GM21367 (cell line): ENCODE data around the gene CD99L2.
"Not testable (repeated sequence)": the region's sequence is repeated elsewhere in the genome, so short reads cannot be mapped to it uniquely, and the experiment has no call there.

Experiments
- ATAC-seq: cut with Tn5 transposase; IDR thresholded peaks from one replicate; pipeline ENCODE4 v1.9.1; 2021; ENCODE audit not compliant: unreplicated experiment

Gene CD99L2

GRCh38 chrX:150857453-150857852 is 41.0 kb downstream of the CD99L2 start:
- no peak for ATAC-seq

- ATAC-seq: no peak
These were observed 41.7 kb downstream of the CD99L2 start for GRCh38 chrX:150856785-150857184.

- no peak for ATAC-seq
These were observed 42.4 kb downstream of the CD99L2 start for GRCh38 chrX:150856101-150856500.

GRCh38 chrX:150854856-150855255 is 43.6 kb downstream of the CD99L2 start:
- ATAC-seq: no peak

GRCh38 chrX:150849996-150850720 is 48.3 kb downstream of the CD99L2 start:
- no peak for ATAC-seq

- ATAC-seq: no peak
These were observed 49.0 kb downstream of the CD99L2 start for GRCh38 chrX:150849486-150849885.

- no peak for ATAC-seq
These were observed 49.5 kb downstream of the CD99L2 start for GRCh38 chrX:150848914-150849365.

GRCh38 chrX:150847088-150847487 is 51.4 kb downstream of the CD99L2 start:
- no peak for ATAC-seq

- ATAC-seq: no peak
These were observed 52.3 kb downstream of the CD99L2 start for GRCh38 chrX:150846130-150846529.

GRCh38 chrX:150845091-150845490 is 53.4 kb downstream of the CD99L2 start:
- no peak for ATAC-seq

GRCh38 chrX:150844016-150844415 is 54.5 kb downstream of the CD99L2 start:
- no peak for ATAC-seq

GRCh38 chrX:150842198-150842685 is 56.2 kb downstream of the CD99L2 start:
- ATAC-seq: no peak

- no peak for ATAC-seq
These were observed 56.8 kb downstream of the CD99L2 start for GRCh38 chrX:150841456-150842197.

GRCh38 chrX:150837845-150838244 is 60.6 kb downstream of the CD99L2 start:
- ATAC-seq: no peak

- no peak for ATAC-seq
These were observed 63.8 kb downstream of the CD99L2 start for GRCh38 chrX:150834695-150835094.

- no peak for ATAC-seq
These were observed 64.9 kb downstream of the CD99L2 start for GRCh38 chrX:150833454-150834056.

GRCh38 chrX:150831863-150832262 is 66.6 kb downstream of the CD99L2 start:
- no peak for ATAC-seq

- no peak for ATAC-seq
These were observed 69.7 kb downstream of the CD99L2 start for GRCh38 chrX:150828785-150829184.

GRCh38 chrX:150824352-150824751 is 74.1 kb downstream of the CD99L2 start:
- not testable (repeated sequence) for ATAC-seq

- not testable (repeated sequence) for ATAC-seq
These were observed 74.6 kb downstream of the CD99L2 start for GRCh38 chrX:150823826-150824225.

- no peak for ATAC-seq
These were observed 76.5 kb downstream of the CD99L2 start for GRCh38 chrX:150821971-150822370.

- ATAC-seq: no peak
These were observed 84.5 kb downstream of the CD99L2 start for GRCh38 chrX:150813922-150814321.
